ENCODE results near the gene SLC22A12. TPM values are rescaled to one million over a fixed set of nuclear protein-coding genes. Genes with fewer than 3 reads are reported as not detected.
A peak's percentile ranks its signal among the peaks of the same experiment; 100 is the strongest.

Gene SLC22A12
- total RNA-seq, 1 donor from 2014 or later, result not detected

DNA sequence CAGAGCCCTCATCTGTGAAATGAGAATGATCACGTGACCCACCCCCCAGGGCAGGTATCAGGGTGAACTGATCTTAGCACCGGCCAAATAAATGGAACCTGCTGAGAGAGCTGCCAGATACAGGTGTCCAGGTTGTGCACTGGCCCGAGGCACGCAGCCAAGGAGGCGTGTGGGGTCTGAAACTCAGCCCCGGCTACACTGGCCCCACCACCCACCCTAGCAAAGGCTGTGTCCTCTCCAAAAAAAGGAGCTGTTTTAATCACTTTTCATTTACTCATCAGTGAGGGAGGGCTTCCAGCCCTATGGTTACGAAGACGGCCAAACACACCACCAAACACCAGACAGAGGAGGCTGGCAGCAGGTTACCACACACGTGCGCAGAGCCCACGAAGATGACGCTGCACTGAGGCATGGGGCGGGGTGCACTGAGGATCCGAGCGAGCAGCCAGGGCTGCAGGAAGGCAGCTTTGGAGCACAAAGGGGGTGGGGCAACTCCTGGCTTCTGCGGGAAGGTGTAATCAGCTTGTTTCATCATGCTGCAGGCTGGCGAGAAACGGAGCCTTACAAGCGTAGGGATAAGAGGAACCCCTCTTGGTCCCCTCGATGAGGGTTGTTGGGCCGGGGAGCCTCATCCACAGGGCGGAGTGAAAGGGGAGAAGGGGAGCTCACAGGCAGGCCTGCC, 19.5 kb upstream of the SLC22A12 start:
- Mint-ChIP-seq H3K27me3 (ENCODE audit: insufficient read depth, low read depth) (peaks cover 3% of the 10 kb centered on the region), H3K4me1 (peaks cover 34% of the 10 kb centered on the region), H3K4me3 (no peak overlapping the region), H3K9me3 (no peaks in the 10 kb centered on the region), H3K36me3 (no peaks in the 10 kb centered on the region), H3K27ac (peak overlapping the region; percentile 57)
- Histone ChIP-seq H3K9me3 (ENCODE audit: low read depth) (no peaks in the 10 kb centered on the region), H3F3A (ENCODE audit: low read depth) (peaks cover 7% of the 10 kb centered on the region), H2AFZ (replicated peaks) (peak overlapping the region; percentile 44), H3K36me3 (no peaks in the 10 kb centered on the region), H3K4me1 (peaks cover 23% of the 10 kb centered on the region), H3K4me2 (peak overlapping the region; percentile 10), H3K4me3 (no peak overlapping the region), H4K20me1 (ENCODE audit: low read depth) (no peaks in the 10 kb centered on the region), H3K79me2 (ENCODE audit: low read depth) (no peaks in the 10 kb centered on the region), H3K9ac (no peak overlapping the region), H3K27me3 (no peaks in the 10 kb centered on the region), H3K27ac (no peak overlapping the region)
- no peak for TF ChIP-seq EZH2 (IDR thresholded peaks at IDR 0.05)
- no peak for TF ChIP-seq EZH2phosphoT487 (IDR thresholded peaks at IDR 0.05)
- TF ChIP-seq, protein P1, sequence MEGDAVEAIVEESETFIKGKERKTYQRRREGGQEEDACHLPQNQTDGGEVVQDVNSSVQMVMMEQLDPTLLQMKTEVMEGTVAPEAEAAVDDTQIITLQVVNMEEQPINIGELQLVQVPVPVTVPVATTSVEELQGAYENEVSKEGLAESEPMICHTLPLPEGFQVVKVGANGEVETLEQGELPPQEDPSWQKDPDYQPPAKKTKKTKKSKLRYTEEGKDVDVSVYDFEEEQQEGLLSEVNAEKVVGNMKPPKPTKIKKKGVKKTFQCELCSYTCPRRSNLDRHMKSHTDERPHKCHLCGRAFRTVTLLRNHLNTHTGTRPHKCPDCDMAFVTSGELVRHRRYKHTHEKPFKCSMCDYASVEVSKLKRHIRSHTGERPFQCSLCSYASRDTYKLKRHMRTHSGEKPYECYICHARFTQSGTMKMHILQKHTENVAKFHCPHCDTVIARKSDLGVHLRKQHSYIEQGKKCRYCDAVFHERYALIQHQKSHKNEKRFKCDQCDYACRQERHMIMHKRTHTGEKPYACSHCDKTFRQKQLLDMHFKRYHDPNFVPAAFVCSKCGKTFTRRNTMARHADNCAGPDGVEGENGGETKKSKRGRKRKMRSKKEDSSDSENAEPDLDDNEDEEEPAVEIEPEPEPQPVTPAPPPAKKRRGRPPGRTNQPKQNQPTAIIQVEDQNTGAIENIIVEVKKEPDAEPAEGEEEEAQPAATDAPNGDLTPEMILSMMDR (IDR thresholded peaks at IDR 0.05), result no peak
- peak; percentile 46 for DNase-seq (ENCODE audit: low spot score)

DNA sequence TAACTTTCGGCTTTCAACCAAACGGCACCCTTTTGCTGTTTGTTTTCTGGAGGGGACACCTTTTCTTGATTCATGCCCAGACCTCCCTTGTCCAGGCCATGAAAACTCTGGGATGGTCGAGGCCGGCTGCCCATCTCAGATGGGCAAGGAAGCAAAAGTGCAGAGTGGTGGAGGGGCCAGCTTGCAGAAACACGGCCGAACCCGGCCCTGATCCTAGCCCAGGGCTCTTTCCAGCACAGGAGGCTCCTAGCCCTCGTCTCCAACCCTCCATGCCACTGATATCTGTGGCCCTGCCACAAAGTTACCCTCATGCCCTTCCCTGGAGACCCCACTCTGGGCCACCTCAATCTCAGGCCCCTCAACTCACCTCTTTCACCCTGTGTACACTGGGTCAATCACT, 18.9 kb upstream of the SLC22A12 start:
- H3K27ac Mint-ChIP-seq, result peak overlapping the region; percentile 59

DNA sequence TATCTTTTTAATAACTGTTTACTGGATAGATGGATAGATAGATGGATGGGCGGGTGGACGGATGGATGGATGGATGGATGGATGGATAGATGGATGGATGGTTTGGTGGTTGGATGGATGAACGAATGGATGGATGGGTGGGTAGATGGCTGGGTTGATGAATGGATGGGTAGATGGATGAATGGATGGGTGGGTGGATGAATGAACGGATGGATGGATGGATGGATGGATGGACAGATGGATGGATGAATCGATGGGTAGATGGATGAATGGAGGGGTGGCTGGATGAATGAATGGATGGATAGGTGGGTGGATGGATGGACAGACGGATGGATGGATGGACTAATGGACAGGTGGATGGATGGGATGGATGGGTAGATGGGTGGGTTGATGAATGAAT, 13.8 kb upstream of the SLC22A12 start:
- Mint-ChIP-seq H3K27me3 (ENCODE audit: insufficient read depth, low read depth) (peaks cover 10% of the 10 kb centered on the region), H3K27ac (no peak overlapping the region), H3K9me3 (no peaks in the 10 kb centered on the region), H3K4me1 (peaks cover 15% of the 10 kb centered on the region), H3K36me3 (no peaks in the 10 kb centered on the region), H3K4me3 (no peak overlapping the region)
- Histone ChIP-seq H3K27me3 (no peaks in the 10 kb centered on the region), H3K4me1 (peaks cover 5% of the 10 kb centered on the region), H3K27ac (no peak overlapping the region), H3K9me3 (ENCODE audit: low read depth) (no peaks in the 10 kb centered on the region), H4K20me1 (ENCODE audit: low read depth) (no peaks in the 10 kb centered on the region), H2AFZ (replicated peaks) (no peak overlapping the region), H3F3A (ENCODE audit: low read depth) (no peaks in the 10 kb centered on the region), H3K4me3 (no peak overlapping the region), H3K9ac (no peak overlapping the region), H3K36me3 (no peaks in the 10 kb centered on the region), H3K4me2 (no peak overlapping the region), H3K79me2 (ENCODE audit: low read depth) (no peaks in the 10 kb centered on the region)
- no peak for TF ChIP-seq EZH2 (IDR thresholded peaks at IDR 0.05)
- DNase-seq (ENCODE audit: low spot score), result no peak

More for the DNA sequence above, 18.9 kb upstream of the SLC22A12 start:
- H3K27me3 Mint-ChIP-seq (ENCODE audit: insufficient read depth, low read depth), result peaks cover 9% of the 10 kb centered on the region
- Histone ChIP-seq H3K9me3 (ENCODE audit: low read depth) (no peaks in the 10 kb centered on the region), H4K20me1 (ENCODE audit: low read depth) (no peaks in the 10 kb centered on the region), H3K27me3 (no peaks in the 10 kb centered on the region), H3K36me3 (no peaks in the 10 kb centered on the region), H3K9ac (no peak overlapping the region), H3K4me3 (no peak overlapping the region), H3K4me1 (peaks cover 17% of the 10 kb centered on the region), H3F3A (ENCODE audit: low read depth) (peaks cover 1% of the 10 kb centered on the region), H3K27ac (no peak overlapping the region), H2AFZ (replicated peaks) (peak overlapping the region; percentile 44), H3K4me2 (no peak overlapping the region), H3K79me2 (ENCODE audit: low read depth) (no peaks in the 10 kb centered on the region)
- H3K4me1 Mint-ChIP-seq, result peaks cover 28% of the 10 kb centered on the region
- TF ChIP-seq EZH2phosphoT487 (IDR thresholded peaks at IDR 0.05), result no peak
- TF ChIP-seq, protein P1 (IDR thresholded peaks at IDR 0.05), result no peak
- no peak for TF ChIP-seq EZH2 (IDR thresholded peaks at IDR 0.05)
- H3K4me3 Mint-ChIP-seq, result no peak overlapping the region
- H3K36me3 Mint-ChIP-seq, result no peaks in the 10 kb centered on the region
- H3K9me3 Mint-ChIP-seq, result no peaks in the 10 kb centered on the region
- no peak for DNase-seq (ENCODE audit: low spot score)

DNA sequence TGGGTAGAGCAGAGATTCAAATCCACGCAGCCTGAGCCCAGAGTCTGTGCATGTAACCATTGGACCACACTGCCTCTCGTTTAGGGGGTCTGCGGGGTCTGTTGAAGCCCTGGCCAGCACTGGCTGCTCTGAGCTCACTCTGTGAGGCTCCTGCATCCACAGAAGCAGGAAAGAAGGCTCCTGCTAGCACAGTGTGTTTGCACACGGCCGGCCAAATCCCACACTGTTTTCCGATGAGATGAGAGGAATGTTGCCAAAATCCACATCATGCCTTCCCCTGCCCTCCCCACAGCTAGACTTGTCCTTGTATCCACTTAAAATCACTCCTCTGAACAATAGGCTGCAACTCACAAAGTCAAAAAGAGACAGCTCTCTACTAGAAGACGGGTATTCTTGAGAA, 10.6 kb upstream of the SLC22A12 start:
- peak overlapping the region; percentile 9 for H3K27ac Mint-ChIP-seq
- H3F3A ChIP-seq (ENCODE audit: low read depth), result no peaks in the 10 kb centered on the region
- no peaks in the 10 kb centered on the region for H3K4me1 ChIP-seq
- no peak overlapping the region for H3K4me3 Mint-ChIP-seq
- H3K36me3 Mint-ChIP-seq, result no peaks in the 10 kb centered on the region
- H3K9me3 Mint-ChIP-seq, result no peaks in the 10 kb centered on the region
- H3K9me3 ChIP-seq (ENCODE audit: low read depth), result no peaks in the 10 kb centered on the region
- TF ChIP-seq EZH2 (IDR thresholded peaks at IDR 0.05) (no peak), EZH2phosphoT487 (IDR thresholded peaks at IDR 0.05) (no peak)
- TF ChIP-seq, protein P1 (IDR thresholded peaks at IDR 0.05), result no peak
- no peak for DNase-seq (ENCODE audit: low spot score)
- no peak overlapping the region for H3K27ac ChIP-seq
- H3K4me3 ChIP-seq, result no peak overlapping the region
- no peak overlapping the region for H2AFZ ChIP-seq (replicated peaks)
- no peaks in the 10 kb centered on the region for H3K36me3 ChIP-seq
- H3K9ac ChIP-seq, result no peak overlapping the region
- H4K20me1 ChIP-seq (ENCODE audit: low read depth), result no peaks in the 10 kb centered on the region
- no peaks in the 10 kb centered on the region for H3K27me3 ChIP-seq
- H3K79me2 ChIP-seq (ENCODE audit: low read depth), result no peaks in the 10 kb centered on the region
- H3K4me1 Mint-ChIP-seq, result peaks cover 17% of the 10 kb centered on the region
- H3K4me2 ChIP-seq, result no peak overlapping the region
- H3K27me3 Mint-ChIP-seq (ENCODE audit: insufficient read depth, low read depth), result peaks cover 14% of the 10 kb centered on the region

Measured in neural progenitor cell (in vitro differentiated cells).